HG03342 (cell line): Measurements from ENCODE around the gene NBPF11.
"Not testable (repeated sequence)": the region's sequence is repeated elsewhere in the genome, so short reads cannot be mapped to it uniquely, and the experiment has no call there.

Experiments used
- ATAC-seq: cut with Tn5 transposase; IDR thresholded peaks from one replicate; pipeline ENCODE4 v1.9.1; 2021; ENCODE audit warnings: mild to moderate bottlenecking, moderate library complexity; ENCODE audit not compliant: unreplicated experiment

Gene NBPF11

DNA sequence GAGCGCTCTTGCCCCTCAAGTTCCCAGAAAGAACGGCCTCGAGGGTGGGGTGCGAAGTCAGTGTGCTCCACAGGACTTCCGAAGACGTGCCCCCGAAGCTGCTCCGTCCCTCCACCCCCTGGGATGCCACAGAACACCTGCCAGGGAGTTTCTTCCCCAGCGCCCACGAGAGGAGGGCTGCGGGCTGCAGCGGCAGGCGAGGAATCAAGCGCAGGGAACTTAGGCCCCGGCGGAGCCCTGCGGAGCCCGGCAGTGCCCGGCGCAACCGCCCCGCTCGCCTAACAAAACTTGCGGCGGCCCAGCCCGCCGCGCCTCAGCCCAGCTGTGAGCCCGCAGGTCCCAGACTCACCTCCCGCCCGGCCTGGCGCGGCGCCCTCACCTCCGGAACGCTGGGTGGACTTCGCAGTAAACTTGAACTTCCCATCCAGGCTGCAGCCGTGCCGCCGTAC lies 686 bp downstream of the NBPF11 start:
- peak; percentile 21 for ATAC-seq

- ATAC-seq, result not testable (repeated sequence)
Observed at GRCh38 chr1:148150945-148151344, 1.1 kb downstream of the NBPF11 start.

DNA sequence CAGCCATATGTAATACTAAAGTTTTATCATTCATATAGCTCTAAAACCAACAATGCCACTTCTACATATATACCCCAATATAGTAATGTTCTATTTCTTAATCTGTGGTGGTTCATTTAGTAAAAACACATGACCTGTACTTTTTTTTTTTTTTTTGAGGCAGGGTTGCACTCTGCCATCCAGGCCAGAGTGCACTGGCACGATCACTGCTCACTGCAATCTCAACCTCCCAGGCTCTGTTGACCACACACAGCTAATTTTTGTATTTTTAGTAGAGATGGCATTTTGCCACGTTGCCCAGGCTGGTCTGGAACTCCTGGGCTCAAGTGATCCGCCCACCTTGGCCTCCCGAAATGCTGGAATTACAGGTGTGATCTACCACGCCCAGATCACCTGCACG lies 2.1 kb downstream of the NBPF11 start:
- ATAC-seq, result not testable (repeated sequence)

DNA sequence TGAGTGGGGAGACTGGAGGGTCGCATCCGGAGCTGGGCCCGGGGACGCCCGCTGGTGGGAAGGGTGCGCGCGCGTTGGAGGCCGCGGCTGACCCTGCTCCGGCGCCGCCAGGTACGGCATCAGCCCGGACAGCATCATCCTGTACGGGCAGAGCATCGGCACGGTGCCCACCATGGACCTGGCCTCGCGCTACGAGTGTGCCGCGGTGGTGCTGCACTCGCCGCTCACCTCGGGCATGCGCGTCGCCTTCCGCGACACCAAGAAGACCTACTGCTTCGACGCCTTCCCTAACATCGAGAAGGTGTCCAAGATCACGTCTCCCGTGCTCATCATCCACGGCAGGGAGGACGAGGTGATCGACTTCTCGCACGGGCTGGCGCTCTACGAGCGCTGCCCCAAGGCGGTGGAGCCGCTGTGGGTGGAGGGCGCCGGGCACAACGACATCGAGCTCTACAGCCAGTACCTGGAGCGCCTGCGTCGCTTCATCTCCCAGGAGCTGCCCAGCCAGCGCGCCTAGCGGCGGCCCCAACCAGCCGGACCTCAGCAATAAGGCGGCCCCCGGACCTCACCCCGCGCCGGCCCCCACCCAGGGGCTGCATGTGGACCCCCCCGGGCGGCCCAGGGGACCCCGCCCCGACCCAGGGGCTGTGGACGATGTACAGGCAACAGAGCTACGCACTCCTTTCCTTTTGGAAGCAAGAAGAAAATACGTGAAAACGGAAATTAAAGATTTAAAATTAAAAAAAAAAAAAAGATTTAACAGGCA lies 2.8 kb downstream of the NBPF11 start:
- not testable (repeated sequence) for ATAC-seq

DNA sequence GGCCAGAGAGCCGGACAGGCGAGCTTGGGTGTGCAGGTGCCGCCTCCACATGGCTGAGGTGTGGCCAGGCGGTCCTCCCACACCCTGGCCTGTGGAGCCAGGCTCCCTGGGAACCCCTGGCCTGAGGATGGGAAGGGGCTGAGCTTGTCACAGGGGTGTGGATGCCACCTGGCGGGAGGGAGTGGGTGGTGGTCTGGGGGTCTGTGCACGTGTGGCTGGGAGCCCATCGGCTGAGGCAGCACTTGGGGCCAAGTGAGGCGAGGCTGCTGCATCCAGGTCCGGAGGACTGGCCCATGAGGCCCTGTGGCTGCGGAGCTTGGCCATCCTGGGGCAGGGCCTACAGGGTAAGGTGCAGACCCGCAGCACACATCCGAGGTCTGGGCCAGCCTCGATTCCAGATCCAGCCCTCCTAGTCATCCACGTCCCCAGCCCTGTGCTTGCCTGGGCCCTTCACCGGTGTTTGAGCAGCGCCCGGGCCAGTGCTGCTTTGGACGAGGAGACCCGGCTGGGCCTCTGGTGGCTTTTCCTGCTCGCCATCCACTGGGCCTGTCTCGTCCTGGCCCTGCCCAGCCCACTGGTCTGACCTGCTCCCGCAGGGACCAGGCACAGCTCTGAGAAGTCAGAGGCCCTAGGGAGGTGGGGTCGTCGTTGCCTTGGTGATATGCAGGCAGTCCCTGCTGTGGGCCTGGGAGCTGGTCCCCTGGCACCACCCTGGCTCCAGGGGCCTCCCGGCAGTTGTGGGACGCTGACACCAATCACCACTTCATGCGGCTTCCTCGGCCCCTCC lies 4.8 kb downstream of the NBPF11 start:
- ATAC-seq, result not testable (repeated sequence)

- not testable (repeated sequence) for ATAC-seq
Observed at GRCh38 chr1:148146191-148146997, 5.7 kb downstream of the NBPF11 start.

DNA sequence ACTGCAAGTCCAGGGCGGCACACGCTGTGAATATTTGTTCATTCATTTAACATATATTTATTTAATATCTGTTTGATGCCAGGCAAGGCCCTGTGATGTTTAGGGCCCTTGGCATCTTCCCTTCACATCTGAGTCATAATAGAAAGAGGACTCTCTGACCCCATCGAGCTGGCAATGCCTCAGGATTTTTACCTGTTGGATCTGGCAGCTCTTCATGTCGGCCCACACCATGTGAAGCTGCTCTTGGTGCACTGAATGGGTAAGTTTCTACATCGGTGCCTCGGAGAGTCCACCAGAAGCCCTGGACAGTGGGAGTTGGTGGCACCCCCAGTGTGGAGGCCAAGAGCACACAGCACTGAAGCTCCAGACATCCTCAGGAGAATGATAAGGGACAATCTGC lies 8.9 kb downstream of the NBPF11 start:
- ATAC-seq, result not testable (repeated sequence)

DNA sequence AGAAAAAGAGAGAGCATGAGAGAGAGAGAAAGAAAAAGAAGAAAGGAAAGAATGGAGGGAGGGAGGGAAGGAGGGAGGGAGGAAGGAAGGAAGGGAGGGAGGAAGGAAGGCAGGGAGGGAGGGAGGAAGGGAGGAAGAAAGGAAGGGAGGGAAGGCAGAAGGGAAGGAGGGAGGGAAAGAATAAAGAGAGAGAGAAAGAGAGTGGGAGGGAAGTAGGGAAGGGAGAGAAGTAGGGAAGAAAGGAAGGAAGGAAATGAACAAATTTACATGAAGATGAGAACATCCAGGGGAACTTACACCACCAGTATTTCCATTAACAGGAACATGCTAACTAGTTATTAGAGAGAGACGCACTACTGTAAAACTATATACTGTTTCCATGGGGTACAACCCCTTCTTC lies 10.1 kb downstream of the NBPF11 start:
- not testable (repeated sequence) for ATAC-seq

DNA sequence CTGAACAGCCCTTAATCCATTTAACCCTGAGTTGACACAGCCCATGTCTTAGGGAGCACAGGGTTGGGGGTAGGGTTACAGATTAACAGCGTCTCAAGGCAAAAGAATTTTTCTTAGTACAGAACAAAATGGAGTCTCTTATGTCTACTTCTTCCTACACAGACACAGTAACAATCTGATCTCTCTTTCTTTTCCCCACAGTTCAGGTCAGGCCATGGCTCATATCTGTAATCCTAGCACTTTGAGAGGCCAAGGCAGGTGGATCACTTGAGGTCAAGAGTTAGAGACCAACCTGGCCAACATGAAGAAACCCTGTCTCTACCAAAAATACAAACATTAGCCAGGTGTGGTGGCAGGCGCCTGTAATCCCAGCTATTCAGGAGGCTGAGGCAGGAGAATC lies 13.5 kb downstream of the NBPF11 start:
- not testable (repeated sequence) for ATAC-seq

DNA sequence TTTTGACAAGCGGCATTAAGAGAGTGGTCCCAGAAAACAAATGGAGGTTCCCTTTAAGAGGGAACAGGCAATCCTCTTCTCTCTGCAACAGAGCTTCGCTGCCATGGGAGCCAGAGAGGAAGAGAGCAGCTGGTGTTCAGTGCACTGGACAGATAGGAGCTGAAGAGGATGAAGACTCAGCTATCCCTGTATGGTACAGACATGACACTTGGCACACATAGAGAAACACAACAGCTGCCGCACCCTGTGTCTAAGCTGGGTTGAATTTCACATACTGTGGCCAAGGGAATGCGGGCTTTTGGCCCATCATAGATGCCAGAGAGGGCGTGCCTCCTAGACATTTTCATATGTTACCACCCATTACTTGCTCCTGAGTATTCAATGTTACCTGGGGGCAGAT lies 29.7 kb downstream of the NBPF11 start:
- ATAC-seq, result not testable (repeated sequence)

- not testable (repeated sequence) for ATAC-seq
Observed at GRCh38 chr1:148120395-148120794, 31.7 kb downstream of the NBPF11 start.

GRCh38 chr1:148095732-148096131 lies 56.3 kb downstream of the NBPF11 start:
- ATAC-seq, result not testable (repeated sequence)

DNA sequence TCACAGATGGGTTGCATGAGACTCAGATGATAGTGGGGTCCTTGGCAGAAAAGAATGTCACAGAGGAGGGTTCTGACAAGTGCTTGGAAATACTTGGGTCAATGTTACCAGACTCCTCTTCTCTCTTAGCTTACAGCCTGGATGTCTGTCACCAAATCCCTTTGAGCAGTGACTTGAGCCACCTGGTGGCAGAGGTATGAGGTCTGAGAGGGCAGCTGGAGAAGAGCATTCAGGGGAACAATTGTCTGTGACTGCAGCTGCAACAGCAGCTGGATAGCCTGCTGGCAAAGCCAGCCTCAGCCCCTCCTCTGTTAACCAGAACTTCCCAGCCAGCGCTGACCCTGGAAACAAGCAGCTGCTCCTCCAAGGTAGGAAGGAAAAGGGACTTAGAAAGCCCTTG lies 65.9 kb downstream of the NBPF11 start:
- not testable (repeated sequence) for ATAC-seq

GRCh38 chr1:148081205-148081604 lies 70.9 kb downstream of the NBPF11 start:
- peak; percentile 68 for ATAC-seq

- not testable (repeated sequence) for ATAC-seq
Observed at GRCh38 chr1:148078632-148079519, 73.2 kb downstream of the NBPF11 start.

- not testable (repeated sequence) for ATAC-seq
Observed at GRCh38 chr1:148078090-148078489, 74.0 kb downstream of the NBPF11 start.

DNA sequence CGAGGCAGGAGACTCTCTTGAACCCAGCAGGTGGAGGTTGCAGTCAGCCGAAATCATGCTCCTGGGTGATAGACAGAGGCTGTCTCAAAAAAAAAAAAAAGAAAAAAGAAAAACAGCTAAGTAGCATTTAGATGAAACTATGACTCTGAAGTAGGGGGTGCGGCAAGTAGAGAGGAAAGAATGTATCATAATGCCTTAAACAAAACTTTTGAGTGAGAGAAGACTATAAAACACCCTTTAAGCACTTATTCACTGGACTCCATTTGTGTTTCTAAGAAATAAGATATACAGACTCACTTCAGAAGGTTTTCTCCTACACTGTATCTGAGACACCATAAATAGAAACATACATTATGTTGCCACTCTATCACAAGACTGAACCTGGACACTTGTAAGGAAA lies 74.6 kb downstream of the NBPF11 start:
- ATAC-seq, result not testable (repeated sequence)

DNA sequence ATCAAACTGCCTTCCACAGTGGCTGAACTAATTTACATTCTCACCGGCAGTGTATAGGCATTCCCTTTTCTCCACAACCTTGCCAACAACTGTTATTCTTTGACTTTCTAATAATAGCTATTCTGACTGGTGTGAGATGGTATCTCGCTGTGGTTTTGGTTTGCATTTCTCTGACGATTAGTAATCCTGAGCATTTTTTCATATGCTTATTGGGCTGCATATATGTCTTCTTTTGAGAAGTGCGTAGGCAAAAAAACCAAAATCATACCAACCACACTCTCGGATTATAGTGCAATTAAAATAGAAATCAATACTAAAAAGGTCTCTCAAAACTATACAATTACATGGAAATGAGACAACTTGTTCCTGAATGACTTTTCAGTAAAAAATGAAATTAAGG lies 78.7 kb downstream of the NBPF11 start:
- not testable (repeated sequence) for ATAC-seq

DNA sequence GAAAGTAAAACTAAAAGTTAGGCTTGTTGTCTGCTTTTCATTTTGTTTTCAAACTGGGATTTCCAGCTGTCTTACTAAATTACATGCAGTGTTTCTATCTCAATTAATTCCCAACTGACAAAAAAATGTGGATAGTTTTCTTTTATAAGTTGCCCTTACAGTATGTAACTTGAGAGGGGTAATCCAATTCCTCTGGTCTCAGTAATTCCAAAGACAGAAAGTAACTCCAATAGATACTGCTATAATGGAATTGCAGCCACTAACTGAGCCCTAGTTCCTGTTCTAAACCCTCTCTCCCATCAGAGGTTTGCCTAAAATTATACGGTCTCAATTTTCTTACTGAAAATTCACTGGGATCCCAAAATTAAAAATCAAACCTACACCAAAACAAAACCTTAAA lies 83.5 kb downstream of the NBPF11 start:
- not testable (repeated sequence) for ATAC-seq

DNA sequence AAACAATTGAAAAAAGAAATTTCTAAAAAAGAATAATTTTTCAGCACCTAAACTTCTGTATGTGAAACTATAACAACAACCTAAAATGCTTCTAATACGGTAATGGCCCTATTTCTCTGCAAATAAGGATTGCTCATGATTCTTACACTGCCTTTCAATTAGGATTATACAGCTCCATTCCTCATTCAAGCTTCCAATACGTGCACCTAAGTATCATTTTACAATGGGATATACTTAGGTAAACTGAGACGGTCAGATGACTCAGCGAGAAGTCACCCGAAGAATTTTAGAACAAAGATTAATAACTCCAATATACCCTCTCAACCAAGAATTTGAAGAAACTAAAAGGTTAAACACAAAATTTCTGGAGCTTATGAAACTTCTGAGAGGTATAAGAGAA lies 83.9 kb downstream of the NBPF11 start:
- ATAC-seq, result not testable (repeated sequence)
